ENCODE measurements around the gene VWA8. TPM values are rescaled to one million over a fixed set of nuclear protein-coding genes. Genes with fewer than 3 reads are reported as not detected.
"Not testable (repeated sequence)": the region's sequence is repeated elsewhere in the genome, so short reads cannot be mapped to it uniquely, and the experiment has no call there.

Gene VWA8
- total RNA-seq, 1 donor from 2014 or later = 49.7 TPM

GRCh38 chr13:41582027-41582463, 378.9 kb downstream of the VWA8 start:
- no peak for DNase-seq (ENCODE audit: low spot score)
- intact Hi-C loops (cut with DNase I) = no loop called here

DNA sequence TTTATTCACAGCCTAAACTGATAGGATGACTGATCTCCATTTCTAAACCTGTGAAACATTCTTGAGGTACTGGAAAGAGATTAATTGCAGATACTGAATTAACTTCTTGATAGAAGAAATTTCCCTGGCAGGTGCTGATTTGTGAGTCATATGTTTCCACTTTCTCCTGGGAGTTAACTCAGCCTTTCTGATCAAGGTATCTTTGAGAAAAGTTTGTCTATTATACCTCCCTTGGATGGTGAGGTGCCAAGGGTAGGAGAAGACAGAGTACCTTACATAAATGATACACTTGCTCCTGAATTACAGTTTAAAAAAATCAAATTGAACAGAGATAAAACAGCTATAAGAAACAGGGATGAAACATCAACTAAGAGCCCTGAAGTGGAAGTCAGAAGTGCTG, 380.6 kb downstream of the VWA8 start:
- DNase-seq (ENCODE audit: low spot score) = no peak
- intact Hi-C loops (cut with DNase I) = no loop called here

- DNase-seq (ENCODE audit: low spot score) = no peak
- intact Hi-C loops (cut with DNase I) = no loop called here
Measured at GRCh38 chr13:41579881-41580280, 381.0 kb downstream of the VWA8 start.

DNA sequence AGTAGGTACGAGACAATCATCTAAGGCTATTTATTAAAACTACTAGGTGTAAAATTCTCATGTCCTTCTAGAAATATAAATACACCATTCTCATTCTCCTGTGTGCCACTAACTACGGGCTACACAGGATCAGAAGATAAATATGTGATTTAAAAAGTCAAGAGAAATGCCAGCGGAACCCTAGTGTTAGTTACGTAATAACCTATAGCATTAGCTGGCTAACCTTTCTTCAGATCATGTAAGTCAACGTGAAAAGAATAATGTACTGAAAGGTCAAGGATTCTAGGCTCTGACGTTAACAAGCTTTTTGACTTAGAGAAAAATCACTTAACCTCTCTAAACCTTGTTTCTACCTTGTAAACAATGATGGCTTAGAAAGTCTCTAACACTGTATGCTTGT, 381.7 kb downstream of the VWA8 start:
- intact Hi-C loops (cut with DNase I) = no loop called here
- DNase-seq (ENCODE audit: low spot score) = no peak

DNA sequence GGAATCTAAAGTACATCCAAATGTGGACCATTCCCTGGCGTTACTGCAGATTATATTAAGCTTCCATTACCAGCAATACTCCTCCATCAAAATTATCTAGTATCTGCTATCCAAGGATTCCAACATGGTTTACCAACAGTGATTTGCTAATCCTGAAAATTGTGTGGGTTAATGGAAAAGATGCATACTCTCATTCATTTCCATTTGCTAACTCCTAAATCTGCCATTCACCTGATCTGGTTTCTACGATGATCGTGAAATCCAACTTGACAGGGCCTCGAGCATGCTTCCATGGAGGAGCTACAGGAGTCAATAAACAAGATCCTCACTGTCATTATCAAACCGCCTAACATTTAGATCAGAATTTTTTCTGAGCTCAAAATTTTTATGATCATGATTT, 382.5 kb downstream of the VWA8 start:
- no peak for DNase-seq (ENCODE audit: low spot score)
- intact Hi-C loops (cut with DNase I) = no loop called here

- no peak for DNase-seq (ENCODE audit: low spot score)
Measured at GRCh38 chr13:41577436-41577835, 383.5 kb downstream of the VWA8 start.

GRCh38 chr13:41573640-41574039, 387.3 kb downstream of the VWA8 start:
- DNase-seq (ENCODE audit: low spot score); intact Hi-C loops (cut with DNase I): not testable (repeated sequence)

More at GRCh38 chr13:41577436-41577835, 383.5 kb downstream of the VWA8 start:
- intact Hi-C loops (cut with DNase I) = no loop called here

DNA sequence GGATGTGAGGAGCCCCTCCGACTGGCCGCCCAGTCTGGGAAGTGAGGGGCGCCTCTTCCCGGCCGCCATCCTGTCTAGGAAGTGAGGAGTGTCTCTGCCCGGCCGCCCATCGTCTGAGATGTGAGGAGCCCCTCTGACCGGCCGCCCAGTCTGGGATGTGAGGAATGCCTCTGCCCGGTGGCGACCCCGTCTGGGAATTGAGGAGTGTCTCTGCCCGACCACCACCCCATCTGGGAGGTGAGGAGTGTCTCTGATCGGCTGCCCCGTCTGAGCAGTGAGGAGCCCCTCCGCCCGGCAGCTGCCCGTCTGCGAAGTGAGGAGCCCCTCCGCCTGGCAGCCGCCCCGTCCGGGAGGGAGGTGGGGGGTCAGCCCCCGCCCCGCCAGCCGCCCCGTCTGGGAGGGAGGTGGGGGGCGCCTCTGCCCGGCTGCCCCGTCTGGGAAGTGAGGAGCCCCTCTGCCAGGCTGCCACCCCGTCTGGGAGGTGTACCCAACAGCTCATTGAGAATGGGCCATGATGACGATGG, 389.0 kb downstream of the VWA8 start:
- DNase-seq (ENCODE audit: low spot score) = not testable (repeated sequence)

GRCh38 chr13:41568972-41569351, 391.9 kb downstream of the VWA8 start:
- intact Hi-C loops (cut with DNase I) = no loop called here
- DNase-seq (ENCODE audit: low spot score) = no peak

More for the DNA sequence above, 389.0 kb downstream of the VWA8 start:
- intact Hi-C loops (cut with DNase I) = not testable (repeated sequence)

GRCh38 chr13:41568143-41568971, 392.6 kb downstream of the VWA8 start:
- no peak for DNase-seq (ENCODE audit: low spot score)
- intact Hi-C loops (cut with DNase I) = no loop called here

DNA sequence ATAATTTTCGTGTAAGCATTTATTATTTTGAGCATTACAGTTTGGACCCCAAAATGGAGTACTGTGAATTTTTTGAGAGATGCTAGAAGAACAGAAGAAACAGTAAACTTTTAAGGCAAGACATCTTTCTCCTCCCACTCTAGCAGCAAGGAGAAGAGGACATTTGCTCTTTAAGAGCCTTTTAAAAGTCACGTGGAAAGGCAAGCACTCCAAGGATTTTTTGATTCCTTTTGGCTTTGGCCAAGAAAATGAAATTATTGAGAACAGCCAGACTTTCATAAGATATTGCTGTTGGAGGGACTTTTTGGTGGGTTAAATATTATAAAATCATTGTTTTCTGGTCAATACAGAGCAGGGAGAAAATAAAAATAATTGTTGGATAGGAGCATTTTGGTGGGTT, 393.5 kb downstream of the VWA8 start:
- DNase-seq (ENCODE audit: low spot score) = no peak
- intact Hi-C loops (cut with DNase I) = no loop called here

- DNase-seq (ENCODE audit: low spot score) = no peak
- intact Hi-C loops (cut with DNase I) = no loop called here
Measured at GRCh38 chr13:41565846-41566245, 395.1 kb downstream of the VWA8 start.

DNA sequence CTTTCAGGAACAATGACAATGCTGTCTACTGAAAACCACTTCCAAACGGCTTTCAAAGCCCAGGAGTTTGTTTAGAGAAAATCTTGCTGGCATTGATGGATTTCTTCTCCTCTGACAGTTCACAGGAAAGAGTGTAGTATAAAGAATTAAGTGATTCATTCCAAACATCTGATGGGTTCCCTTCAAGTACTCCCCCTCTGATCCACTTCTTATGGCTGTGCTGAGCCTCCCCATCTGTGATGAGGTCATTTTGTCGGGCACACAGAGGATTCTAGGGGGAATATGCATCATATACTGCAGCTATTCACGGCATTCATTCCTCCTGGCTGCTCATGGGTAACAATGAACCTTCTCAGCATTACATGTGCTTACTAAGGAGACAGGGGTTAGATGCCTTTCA, 395.7 kb downstream of the VWA8 start:
- no peak for DNase-seq (ENCODE audit: low spot score)
- intact Hi-C loops (cut with DNase I) = no loop called here

- DNase-seq (ENCODE audit: low spot score) = no peak
Measured at GRCh38 chr13:41563984-41564365, 396.9 kb downstream of the VWA8 start.

GRCh38 chr13:41563341-41563983, 397.4 kb downstream of the VWA8 start:
- intact Hi-C loops (cut with DNase I) = no loop called here
- no peak for DNase-seq (ENCODE audit: low spot score)

More at GRCh38 chr13:41563984-41564365, 396.9 kb downstream of the VWA8 start:
- intact Hi-C loops (cut with DNase I) = no loop called here

- intact Hi-C loops (cut with DNase I) = no loop called here
- no peak for DNase-seq (ENCODE audit: low spot score)
Measured at GRCh38 chr13:41562541-41563178, 398.2 kb downstream of the VWA8 start.

DNA sequence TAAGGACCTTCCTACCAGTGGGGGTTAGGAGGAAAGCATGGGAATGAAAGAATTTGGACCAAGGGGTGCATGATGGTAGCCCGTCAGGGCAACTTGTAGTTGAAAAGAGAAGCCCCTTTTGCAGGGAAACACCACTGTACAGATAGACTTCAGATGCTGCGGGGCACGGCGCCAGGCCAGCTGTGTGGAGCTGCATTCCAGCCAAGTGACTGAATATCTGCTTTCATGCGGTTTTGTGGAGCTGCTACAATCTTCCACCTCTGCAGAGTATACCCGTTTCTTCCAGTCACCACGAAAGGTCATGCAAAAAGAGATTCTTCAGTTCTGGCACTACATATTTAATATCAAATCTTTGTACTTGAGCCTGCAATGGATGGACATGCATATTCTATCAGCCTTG, 398.8 kb downstream of the VWA8 start:
- intact Hi-C loops (cut with DNase I) = no loop called here
- no peak for DNase-seq (ENCODE audit: low spot score)

DNA sequence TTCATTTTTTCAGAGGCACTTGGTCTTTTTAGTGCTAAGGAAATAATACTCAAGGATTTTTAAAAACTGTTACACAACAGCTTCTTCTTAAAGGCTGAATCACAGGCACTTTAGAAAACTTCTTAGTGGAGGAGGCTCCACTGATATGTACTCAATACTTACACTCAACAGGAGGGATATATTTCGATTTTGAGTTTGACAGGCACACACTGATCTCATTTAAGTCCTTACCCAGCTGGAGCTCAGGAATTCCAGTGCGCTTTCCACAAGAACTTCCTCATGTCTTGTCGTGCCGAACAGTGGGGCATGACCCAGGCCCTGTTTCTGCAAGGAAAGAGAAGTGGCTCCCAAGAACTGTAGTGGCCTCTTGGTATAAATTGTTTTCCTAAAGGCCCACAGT, 399.7 kb downstream of the VWA8 start:
- no peak for DNase-seq (ENCODE audit: low spot score)
- intact Hi-C loops (cut with DNase I) = no loop called here

- intact Hi-C loops (cut with DNase I) = no loop called here
- DNase-seq (ENCODE audit: low spot score) = no peak
Measured at GRCh38 chr13:41558781-41559560, 401.9 kb downstream of the VWA8 start.

- no peak for DNase-seq (ENCODE audit: low spot score)
- intact Hi-C loops (cut with DNase I) = no loop called here
Measured at GRCh38 chr13:41557719-41558118, 403.2 kb downstream of the VWA8 start.
